Fibroblast of skin of back (primary cell): Measurements from ENCODE around the gene FAM131B.
"Not testable (repeated sequence)": the region's sequence is repeated elsewhere in the genome, so short reads cannot be mapped to it uniquely, and the experiment has no call there.

Experiments
- DNase-seq: peaks from one replicate; pipeline ENCODE4 v3.0.0-alpha.2; 2013

The FAM131B gene

GRCh38 chr7:143394777-143395176 is 32.3 kb upstream of the FAM131B start:
- DNase-seq = no peak

- DNase-seq = no peak
Measured at GRCh38 chr7:143394068-143394467, 31.6 kb upstream of the FAM131B start.

- DNase-seq = no peak
Measured at GRCh38 chr7:143393267-143394041, 30.9 kb upstream of the FAM131B start.

GRCh38 chr7:143392875-143393266 is 30.4 kb upstream of the FAM131B start:
- no peak for DNase-seq

- DNase-seq = not testable (repeated sequence)
Measured at GRCh38 chr7:143392427-143392826, 29.9 kb upstream of the FAM131B start.

GRCh38 chr7:143391462-143392404 is 29.2 kb upstream of the FAM131B start:
- DNase-seq = peak; percentile 75

GRCh38 chr7:143390773-143391317 is 28.3 kb upstream of the FAM131B start:
- DNase-seq = no peak

- DNase-seq = no peak
Measured at GRCh38 chr7:143390104-143390772, 27.7 kb upstream of the FAM131B start.

- DNase-seq = no peak
Measured at GRCh38 chr7:143389316-143390103, 27.0 kb upstream of the FAM131B start.

- DNase-seq = no peak
Measured at GRCh38 chr7:143388491-143389101, 26.1 kb upstream of the FAM131B start.

- no peak for DNase-seq
Measured at GRCh38 chr7:143388051-143388450, 25.5 kb upstream of the FAM131B start.

GRCh38 chr7:143387156-143387975 is 24.9 kb upstream of the FAM131B start:
- DNase-seq = no peak

- no peak for DNase-seq
Measured at GRCh38 chr7:143385891-143386781, 23.6 kb upstream of the FAM131B start.

GRCh38 chr7:143384661-143385631 is 22.4 kb upstream of the FAM131B start:
- DNase-seq = no peak

GRCh38 chr7:143384148-143384547 is 21.6 kb upstream of the FAM131B start:
- no peak for DNase-seq

GRCh38 chr7:143383642-143383957 is 21.1 kb upstream of the FAM131B start:
- no peak for DNase-seq

- DNase-seq = no peak
Measured at GRCh38 chr7:143382791-143383641, 20.5 kb upstream of the FAM131B start.
